SJSA1 (cell line): ENCODE data around the gene THSD7A. TPM values are rescaled to one million over a fixed set of nuclear protein-coding genes. Genes with fewer than 3 reads are reported as not detected.

ENCODE experiments used
- DNase-seq, 2 experiments: peaks; one replicate each; pipeline ENCODE4 v3.0.0-alpha.2; 2015 to 2020; ENCODE audit warnings: low spot score in 2 of 2, low read depth in 1 of 2
- H3K27ac ChIP-seq: fragments of 250-450 bp; sonication (Bioruptor Pico); 2 replicates; pipeline ENCODE4 v1.5.1; 2020; ENCODE audit warnings: mild to moderate bottlenecking, moderate library complexity
- H3K27me3 ChIP-seq: fragments of 250-450 bp; sonication (Bioruptor Pico); replicated peaks from 2 replicates; pipeline ENCODE4 v1.5.1; 2020; ENCODE audit warnings: mild to moderate bottlenecking, moderate library complexity
- H3K36me3 ChIP-seq: fragments of 250-450 bp; sonication (Bioruptor Pico); 2 replicates; pipeline ENCODE4 v1.5.1; 2020; ENCODE audit warnings: mild to moderate bottlenecking
- H3K4me1 ChIP-seq: fragments of 250-450 bp; sonication (Bioruptor Pico); replicated peaks from 2 replicates; pipeline ENCODE4 v1.6.1; 2021; ENCODE audit warnings: mild to moderate bottlenecking
- H3K4me3 ChIP-seq: fragments of 250-450 bp; sonication (Bioruptor Pico); 2 replicates; pipeline ENCODE4 v1.5.1; 2020; ENCODE audit warnings: mild to moderate bottlenecking
- H3K9me3 ChIP-seq: fragments of 250-450 bp; sonication (Bioruptor Pico); replicated peaks from 2 replicates; pipeline ENCODE4 v1.5.1; 2020; ENCODE audit warnings: mild to moderate bottlenecking
- total RNA-seq: library from RNA; depleted of rRNA; stranded (reverse); fragments of >200 nt; shearing (Covaris generic); gene quantifications from 2 replicates; pipeline ENCODE4 v1.2.3, GENCODE V29; 2014

The THSD7A gene
- total RNA-seq, 1 experiment from 2014 or later: not detected

DNA sequence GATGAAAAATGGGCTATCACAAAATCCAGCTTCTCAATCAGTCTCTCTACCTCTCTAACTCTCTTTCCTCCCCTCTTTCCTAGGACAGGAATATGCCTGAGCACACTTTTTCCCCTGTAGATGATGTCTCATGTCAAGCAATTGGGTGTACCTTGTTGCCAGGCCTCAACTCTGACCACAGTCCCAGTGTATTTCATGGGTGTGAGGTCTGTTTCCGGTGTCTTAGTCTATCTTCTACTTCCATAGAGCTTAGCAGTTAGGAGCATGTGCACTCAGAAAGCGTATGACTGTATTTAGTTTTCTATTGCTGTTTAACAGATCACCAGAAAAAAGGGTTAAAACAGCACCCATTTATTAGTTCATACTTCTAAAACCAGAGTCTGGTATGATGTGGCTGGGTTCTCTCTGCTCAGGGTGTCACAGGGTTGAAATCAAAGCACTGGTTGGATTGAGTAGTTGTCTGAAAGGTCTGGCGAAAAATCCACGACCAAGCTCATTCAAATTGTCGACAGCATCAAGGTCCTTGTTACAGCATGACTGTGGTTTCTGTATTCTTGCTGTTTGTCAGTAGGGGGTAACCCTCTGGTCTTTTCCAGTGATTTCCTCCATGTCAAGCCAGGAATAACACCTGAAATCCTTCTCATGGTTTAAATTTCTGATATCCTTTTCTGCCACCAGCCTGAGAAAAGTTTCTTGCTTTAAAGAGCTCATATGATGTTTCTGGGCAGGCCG is 130.0 kb downstream of the THSD7A start:
- Histone ChIP-seq H3K4me3 (no peak overlapping the region), H3K36me3 (no peaks in the 10 kb centered on the region), H3K4me1 (peaks cover 4% of the 10 kb centered on the region), H3K9me3 (no peaks in the 10 kb centered on the region), H3K27ac (no peak overlapping the region), H3K27me3 (no peaks in the 10 kb centered on the region)
- DNase-seq: no peak

DNA sequence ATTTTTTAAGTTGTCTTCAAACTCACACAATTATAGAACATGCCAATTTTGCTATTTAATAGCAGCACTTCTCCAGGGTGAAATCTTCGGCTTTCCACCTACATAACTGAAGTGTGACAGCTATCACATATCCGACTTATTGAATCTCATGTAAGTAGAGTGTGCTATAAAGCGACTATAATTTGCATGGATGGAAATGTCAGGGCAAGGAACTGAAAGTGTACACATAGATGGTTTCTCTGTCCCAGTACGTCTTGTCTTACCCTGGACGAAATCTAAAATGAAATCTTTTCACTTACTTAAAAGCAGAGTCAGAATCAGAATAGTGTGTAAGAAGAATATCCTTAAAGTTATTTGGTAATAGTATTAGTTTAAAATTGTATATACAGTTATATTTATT is 132.3 kb downstream of the THSD7A start:
- Histone ChIP-seq H3K36me3 (no peaks in the 10 kb centered on the region), H3K27me3 (no peaks in the 10 kb centered on the region), H3K4me1 (no peaks in the 10 kb centered on the region), H3K4me3 (no peak overlapping the region), H3K27ac (no peak overlapping the region), H3K9me3 (no peaks in the 10 kb centered on the region)
- no peak for DNase-seq

DNA sequence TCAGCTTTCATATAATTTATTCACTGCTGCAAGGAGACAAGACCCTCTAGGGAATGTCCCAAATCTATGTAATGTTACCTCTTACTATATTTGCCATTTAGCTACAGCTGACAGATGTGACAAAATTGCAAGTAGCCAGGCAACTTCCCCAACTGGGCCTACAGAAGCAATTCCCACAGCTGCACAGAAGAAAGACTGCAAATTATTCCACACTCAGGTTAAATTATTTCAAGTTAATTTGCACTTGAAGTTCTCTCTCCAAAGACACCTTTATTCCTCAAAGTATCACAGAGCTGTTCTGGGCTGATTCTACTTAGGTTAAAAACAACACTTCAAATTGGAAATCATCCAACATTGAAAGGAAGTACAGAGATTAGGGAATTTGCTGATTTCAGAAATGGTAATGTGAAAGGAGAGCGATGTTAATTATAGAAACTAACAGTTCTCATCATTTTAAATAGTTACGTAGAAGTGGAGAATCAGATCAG is 133.6 kb downstream of the THSD7A start:
- DNase-seq: no peak

DNA sequence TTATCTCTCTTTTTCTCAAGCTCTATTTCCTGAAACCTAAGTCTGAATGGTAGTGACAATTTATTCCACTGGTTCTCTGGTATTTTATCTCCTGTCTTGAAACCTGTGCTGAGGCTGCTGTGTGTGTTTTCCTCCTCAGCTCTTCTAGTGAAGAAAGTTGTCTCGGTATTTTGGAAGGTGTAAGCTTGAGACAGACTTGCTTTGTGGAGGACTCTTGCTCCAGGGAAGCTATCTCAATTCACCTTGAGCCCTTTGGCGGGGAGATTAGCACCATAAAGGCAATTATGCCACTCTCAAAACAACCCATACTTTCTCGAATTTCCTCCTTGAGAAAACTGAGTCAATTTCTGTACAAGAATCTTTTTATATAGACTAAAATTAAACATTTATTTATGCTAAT is 141.6 kb downstream of the THSD7A start:
- Histone ChIP-seq H3K9me3 (no peaks in the 10 kb centered on the region), H3K27me3 (no peaks in the 10 kb centered on the region), H3K27ac (no peak overlapping the region), H3K36me3 (no peaks in the 10 kb centered on the region), H3K4me1 (no peaks in the 10 kb centered on the region), H3K4me3 (no peak overlapping the region)
- no peak for DNase-seq

More for the DNA sequence above, 133.6 kb downstream of the THSD7A start:
- Histone ChIP-seq H3K27me3 (no peaks in the 10 kb centered on the region), H3K4me1 (no peaks in the 10 kb centered on the region), H3K9me3 (no peaks in the 10 kb centered on the region), H3K36me3 (no peaks in the 10 kb centered on the region), H3K27ac (no peak overlapping the region), H3K4me3 (no peak overlapping the region)

DNA sequence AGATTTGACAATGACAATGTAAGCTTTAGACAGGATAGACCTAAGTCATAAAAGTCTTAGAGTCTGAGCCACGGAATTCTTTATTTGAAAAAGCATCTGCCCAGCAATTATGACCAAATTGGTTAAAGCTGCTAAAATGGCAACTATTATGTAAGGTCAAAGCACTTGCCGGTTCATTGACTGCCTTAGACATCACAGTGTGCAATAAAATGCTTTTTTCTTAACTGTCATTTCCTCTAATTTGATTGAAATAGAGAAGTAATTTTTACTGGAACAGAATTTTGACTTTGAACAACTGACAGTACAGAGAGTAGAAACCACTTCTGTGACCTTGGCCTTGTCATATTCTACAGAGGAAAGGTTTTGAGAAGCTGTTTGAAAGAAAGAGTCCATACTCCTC is 142.9 kb downstream of the THSD7A start:
- Histone ChIP-seq H3K36me3 (no peaks in the 10 kb centered on the region), H3K27me3 (no peaks in the 10 kb centered on the region), H3K4me1 (no peaks in the 10 kb centered on the region), H3K4me3 (no peak overlapping the region), H3K27ac (no peak overlapping the region), H3K9me3 (no peaks in the 10 kb centered on the region)
- no peak for DNase-seq

GRCh38 chr7:11681461-11681860 is 150.5 kb downstream of the THSD7A start:
- Histone ChIP-seq H3K27me3 (no peaks in the 10 kb centered on the region), H3K9me3 (no peaks in the 10 kb centered on the region), H3K27ac (no peak overlapping the region), H3K36me3 (no peaks in the 10 kb centered on the region), H3K4me3 (no peak overlapping the region), H3K4me1 (no peaks in the 10 kb centered on the region)
- no peak for DNase-seq

- no peaks in the 10 kb centered on the region for H3K9me3 ChIP-seq
- no peak overlapping the region for H3K27ac ChIP-seq
- H3K4me1 ChIP-seq: no peaks in the 10 kb centered on the region
- no peaks in the 10 kb centered on the region for H3K27me3 ChIP-seq
- no peak overlapping the region for H3K4me3 ChIP-seq
- DNase-seq: no peak
- H3K36me3 ChIP-seq: no peaks in the 10 kb centered on the region
Observed at GRCh38 chr7:11675163-11675562, 156.8 kb downstream of the THSD7A start.

GRCh38 chr7:11668727-11669126 is 163.3 kb downstream of the THSD7A start:
- Histone ChIP-seq H3K9me3 (no peaks in the 10 kb centered on the region), H3K4me3 (no peak overlapping the region), H3K36me3 (no peaks in the 10 kb centered on the region), H3K27me3 (no peaks in the 10 kb centered on the region), H3K4me1 (no peaks in the 10 kb centered on the region), H3K27ac (no peak overlapping the region)
- no peak for DNase-seq

- H3K36me3 ChIP-seq: no peaks in the 10 kb centered on the region
- H3K4me1 ChIP-seq: no peaks in the 10 kb centered on the region
- H3K27ac ChIP-seq: no peak overlapping the region
- no peaks in the 10 kb centered on the region for H3K27me3 ChIP-seq
- H3K9me3 ChIP-seq: no peaks in the 10 kb centered on the region
- DNase-seq: no peak
- no peak overlapping the region for H3K4me3 ChIP-seq
Observed at GRCh38 chr7:11667810-11668185, 164.2 kb downstream of the THSD7A start.

- no peaks in the 10 kb centered on the region for H3K27me3 ChIP-seq
- H3K4me3 ChIP-seq: no peak overlapping the region
- no peaks in the 10 kb centered on the region for H3K9me3 ChIP-seq
- H3K4me1 ChIP-seq: no peaks in the 10 kb centered on the region
- no peaks in the 10 kb centered on the region for H3K36me3 ChIP-seq
- no peak overlapping the region for H3K27ac ChIP-seq
- DNase-seq: no peak
Observed at GRCh38 chr7:11667071-11667809, 164.8 kb downstream of the THSD7A start.

DNA sequence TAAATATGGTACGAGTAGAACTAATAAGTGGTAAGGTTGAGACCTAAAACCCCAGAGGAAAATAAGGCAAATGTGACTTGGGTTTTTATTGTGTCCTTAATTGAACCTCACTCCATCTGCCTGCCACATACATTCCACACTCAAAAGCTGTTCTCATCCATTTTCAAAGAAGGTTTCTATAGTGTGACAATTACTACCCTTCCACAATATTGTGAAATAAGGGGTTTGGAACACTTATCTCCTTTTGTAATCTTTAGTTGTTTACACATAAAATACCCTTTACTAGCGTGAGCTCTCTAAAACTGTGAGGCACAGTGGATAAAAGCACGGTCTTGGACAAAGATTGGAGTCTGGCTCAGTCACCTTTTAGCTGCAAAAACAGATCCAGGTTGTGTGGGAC is 166.6 kb downstream of the THSD7A start:
- no peak overlapping the region for H3K4me3 ChIP-seq
- no peaks in the 10 kb centered on the region for H3K36me3 ChIP-seq
- no peaks in the 10 kb centered on the region for H3K9me3 ChIP-seq
- H3K27me3 ChIP-seq: no peaks in the 10 kb centered on the region
- no peaks in the 10 kb centered on the region for H3K4me1 ChIP-seq
- DNase-seq: no peak
- no peak overlapping the region for H3K27ac ChIP-seq

DNA sequence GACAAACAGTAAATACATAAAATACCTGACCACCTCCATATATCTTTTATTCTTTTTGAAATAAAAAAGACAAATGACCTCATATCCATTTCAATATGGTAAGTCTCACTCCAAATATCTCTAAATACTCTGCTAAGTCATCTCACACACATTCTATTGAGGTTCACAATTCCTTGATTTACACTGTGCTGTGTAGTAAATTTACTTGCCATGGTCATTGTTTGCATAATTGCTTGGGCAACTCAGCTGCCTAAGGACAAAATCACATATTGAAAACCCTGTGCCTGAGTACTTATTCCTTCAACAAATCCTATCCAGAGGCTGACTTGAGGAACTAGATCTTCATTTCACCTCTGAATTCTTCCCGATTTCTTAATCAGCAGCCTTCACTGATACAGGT is 176.4 kb downstream of the THSD7A start:
- no peak overlapping the region for H3K27ac ChIP-seq
- H3K36me3 ChIP-seq: no peaks in the 10 kb centered on the region
- no peaks in the 10 kb centered on the region for H3K27me3 ChIP-seq
- H3K9me3 ChIP-seq: no peaks in the 10 kb centered on the region
- H3K4me1 ChIP-seq: no peaks in the 10 kb centered on the region
- no peak for DNase-seq
- no peak overlapping the region for H3K4me3 ChIP-seq

DNA sequence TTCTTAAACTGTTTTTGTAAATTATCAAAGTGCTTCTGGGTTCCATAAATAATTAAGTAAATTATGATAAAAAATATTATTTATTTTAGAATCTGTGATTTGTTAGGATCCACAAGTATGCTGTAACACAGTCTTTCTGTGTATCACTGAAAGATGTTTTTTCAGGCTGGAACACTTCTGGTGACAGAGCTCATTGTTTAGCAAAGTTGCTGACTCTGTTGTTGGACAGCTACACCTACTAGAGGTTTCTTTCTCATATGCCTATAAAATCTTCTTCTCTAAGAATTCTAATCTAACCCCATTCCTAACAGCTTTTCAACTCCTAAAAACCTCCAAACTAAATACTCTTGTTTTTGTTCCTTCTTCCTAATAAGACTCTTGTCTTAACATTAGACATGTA is 176.8 kb downstream of the THSD7A start:
- Histone ChIP-seq H3K4me1 (no peaks in the 10 kb centered on the region), H3K9me3 (no peaks in the 10 kb centered on the region), H3K27me3 (no peaks in the 10 kb centered on the region), H3K27ac (no peak overlapping the region), H3K4me3 (no peak overlapping the region), H3K36me3 (no peaks in the 10 kb centered on the region)
- no peak for DNase-seq

- no peak for DNase-seq
- H3K9me3 ChIP-seq: no peaks in the 10 kb centered on the region
- H3K4me3 ChIP-seq: no peak overlapping the region
- H3K27me3 ChIP-seq: no peaks in the 10 kb centered on the region
- H3K27ac ChIP-seq: no peak overlapping the region
- H3K4me1 ChIP-seq: no peaks in the 10 kb centered on the region
- no peaks in the 10 kb centered on the region for H3K36me3 ChIP-seq
Observed at GRCh38 chr7:11650500-11650899, 181.5 kb downstream of the THSD7A start.
